ENCODE data around the gene ANKRD17. TPM values are rescaled to one million over a fixed set of nuclear protein-coding genes. Genes with fewer than 3 reads are reported as not detected.

Gene ANKRD17
- total and polyA plus RNA-seq, 2 donors (not counting 3 experiments of a cell fraction or from before 2014, with no cell fraction given): 33.3 to 64.4 TPM

DNA sequence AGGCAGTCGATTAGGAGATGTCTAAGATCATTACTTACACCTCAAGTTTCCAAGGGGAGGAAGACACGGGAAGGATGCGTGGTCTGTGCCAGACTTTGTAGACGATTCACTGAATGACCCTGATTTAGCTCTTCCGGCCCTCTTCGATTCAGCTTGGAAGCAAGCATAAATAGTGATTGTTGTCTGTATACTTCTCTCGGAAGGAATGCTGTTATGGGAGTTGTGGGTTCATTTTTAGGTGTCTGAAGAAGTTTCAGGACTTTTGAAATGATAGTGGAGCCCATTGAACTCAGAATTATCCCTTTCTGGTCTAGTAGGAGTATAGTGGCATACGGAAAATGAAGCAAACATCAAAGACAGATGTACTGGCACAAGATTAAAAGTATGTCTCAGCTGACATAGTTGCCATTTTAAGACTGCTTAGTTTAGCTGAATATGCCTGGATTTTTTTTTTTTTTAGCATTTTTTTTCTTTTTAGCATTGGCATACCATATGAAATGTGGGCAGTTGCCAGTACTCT lies 1.0 kb upstream of the ANKRD17 start:
- H2AFZ ChIP-seq (ENCODE audit: low read depth, low read length): peak overlapping the region; percentile 81
- peak overlapping the region; percentile 91 for H3K27ac ChIP-seq (ENCODE audit: insufficient read depth, low read depth, low read length)
- peak overlapping the region; percentile 61 to 93 (median 91) for H3K4me3 ChIP-seq (replicated peaks in 1 of 3; ENCODE audit: insufficient read depth in 1 of 3, low read depth in 1 of 3, low read length in 3 of 3)
- TF ChIP-seq POLR2AphosphoS5 (IDR thresholded peaks at IDR 0.05; ENCODE audit: insufficient read depth, low read depth, low read length): no peak
- TF ChIP-seq CTCF (IDR thresholded peaks at IDR 0.05; ENCODE audit: extremely low read depth in 1 of 2, insufficient read depth in 1 of 2, low read depth in 1 of 2, low read length in 2 of 2): no peak
- TF ChIP-seq GATA2 (IDR thresholded peaks at IDR 0.05; ENCODE audit: insufficient read depth, insufficient read length, low read depth, low read length): no peak
- no peak for TF ChIP-seq EZH2 (IDR thresholded peaks at IDR 0.05; ENCODE audit: borderline replicate concordance, low read depth, low read length, severe bottlenecking)
- no peak for TF ChIP-seq MYC (IDR thresholded peaks at IDR 0.05; ENCODE audit: low read depth, low read length)
- no peak for TF ChIP-seq POLR2A (IDR thresholded peaks at IDR 0.05; ENCODE audit: low read depth, low read length)
- no peak for TF ChIP-seq MAX (IDR thresholded peaks at IDR 0.05; ENCODE audit: insufficient read depth, insufficient read length)
- TF ChIP-seq JUN (IDR thresholded peaks at IDR 0.05; ENCODE audit: borderline replicate concordance, insufficient read depth, insufficient read length, low read depth): no peak
- no peak for TF ChIP-seq FOS (IDR thresholded peaks at IDR 0.05; ENCODE audit: borderline replicate concordance, insufficient read depth, low read length)
- H3K9ac ChIP-seq (replicated peaks; ENCODE audit: extremely low read depth, insufficient read depth, low read length): peak overlapping the region; percentile 100
- H3K9me3 ChIP-seq (replicated peaks; ENCODE audit: control insufficient read depth, insufficient read depth, low read length): no peaks in the 10 kb centered on the region
- intact Hi-C loops (cut with micrococcal nuclease) (loop anchor here (2.0 to 5.0 kb wide), 3 partner anchors 285 to 897 kb away; no protein-coding TSS in a partner anchor), dilution Hi-C loops (cut with MboI; ENCODE audit: extremely low pct_ligation_motif_present, low sequenced_read_pairs) (no loop called here)
- peaks cover 8% of the 10 kb centered on the region for H4K20me1 ChIP-seq (replicated peaks; ENCODE audit: control insufficient read depth, extremely low read depth, insufficient read depth, low read length)
- FAIRE-seq (no peak), DNase-seq (ENCODE audit: low read depth, low spot score) (no peak)
- H3K4me2 ChIP-seq (ENCODE audit: insufficient read depth, low read length): peak overlapping the region; percentile 99
- no peaks in the 10 kb centered on the region for H3K9me1 ChIP-seq (replicated peaks; ENCODE audit: control insufficient read depth, extremely low read depth, insufficient read depth, low read length)
- BruUV-seq (replicated peaks): TSS peak; percentile 62
- H3K4me1 ChIP-seq (ENCODE audit: control insufficient read depth, extremely low read depth, insufficient read depth, low read length): peaks cover 19% of the 10 kb centered on the region
- peaks cover 55% of the 10 kb centered on the region for H3K79me2 ChIP-seq (ENCODE audit: control insufficient read depth, insufficient read depth, low read length)
- ChIA-PET CTCF (interaction anchor here (1.1 to 3.4 kb wide), 5 partner anchors 8 to 692 kb away, joined by 3 to 29 read pairs (median 4); no protein-coding TSS in a partner anchor), POLR2A (interaction anchor here (1.4 kb wide), 1 partner anchor 189 kb away, joined by 6 read pairs; no protein-coding TSS in a partner anchor)
- H3K36me3 ChIP-seq (ENCODE audit: control insufficient read depth in 2 of 2, extremely low read depth in 1 of 2, insufficient read depth in 2 of 2, low read length in 2 of 2): no peaks in the 10 kb centered on the region
- H3K27me3 ChIP-seq (ENCODE audit: control insufficient read depth in 2 of 2, insufficient read depth in 2 of 2, low read length in 2 of 2): no peaks in the 10 kb centered on the region
